HL-60 (cell line): ENCODE measurements around the gene PRLR.

ENCODE experiments used
- DNase-seq, 2 experiments: peaks; one replicate each; pipeline ENCODE4 v3.0.0-alpha.2; 2010 to 2020; ENCODE audit warnings: low read depth in 1 of 2, low spot score in 1 of 2
- H3K27ac ChIP-seq: fragments of 250-450 bp; sonication (Bioruptor Pico); replicated peaks from 2 replicates; pipeline ENCODE4 v1.5.1; 2020; ENCODE audit warnings: mild to moderate bottlenecking, moderate library complexity
- H3K27me3 ChIP-seq: fragments of 250-450 bp; sonication (Bioruptor Pico); 2 replicates; pipeline ENCODE4 v1.5.1; 2021; ENCODE audit warnings: mild to moderate bottlenecking, moderate library complexity; ENCODE audit not compliant: insufficient read depth, poor library complexity, severe bottlenecking
- H3K4me3 ChIP-seq: replicated peaks from 2 replicates; pipeline ENCODE4 v1.5.1; 2011; ENCODE audit warnings: mild to moderate bottlenecking, control low read depth, low read length; ENCODE audit not compliant: insufficient read depth
- GABPA ChIP-seq: IDR thresholded peaks from 2 replicates; pipeline ENCODE4 v1.6.1; 2012; ENCODE audit warnings: low read depth
- POLR2AphosphoS5 ChIP-seq: IDR thresholded peaks from 2 replicates; pipeline ENCODE4 v1.6.1; 2012; ENCODE audit warnings: low read depth
- SPI1 ChIP-seq: IDR thresholded peaks from 2 replicates; pipeline ENCODE4 v1.6.1; 2012; ENCODE audit warnings: low read depth, mild to moderate bottlenecking, borderline replicate concordance
- TF ChIP-seq, protein P1 (sequence below): IDR thresholded peaks from 2 replicates; pipeline ENCODE4 v1.6.1; 2012; ENCODE audit warnings: low read depth; ENCODE audit not compliant: insufficient replicate concordance
- TF ChIP-seq, protein P2 (sequence below): IDR thresholded peaks from one replicate; pipeline ENCODE4 v1.5.1; 2011; ENCODE audit warnings: low read length, control low read depth, inconsistent platforms; ENCODE audit not compliant: insufficient read depth

Gene PRLR

DNA sequence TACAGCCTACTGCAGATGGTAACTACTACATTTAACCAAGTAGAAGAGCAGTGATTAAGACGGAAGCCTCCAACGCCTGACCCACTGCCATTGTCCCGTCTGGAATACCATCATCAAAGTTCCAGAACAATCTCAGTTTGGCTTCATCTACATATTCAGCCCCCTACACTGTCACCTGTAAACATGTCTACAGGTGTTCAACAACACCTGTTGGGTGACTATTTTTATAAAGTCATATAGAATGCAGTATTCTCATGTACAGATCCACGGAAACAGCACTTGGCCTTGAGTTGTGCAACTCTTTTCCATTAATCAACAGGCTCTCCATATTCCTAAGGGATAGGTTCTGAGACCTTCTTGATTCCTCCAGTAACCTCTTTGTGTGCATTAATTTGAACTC is 129.3 kb downstream of the PRLR start:
- no peaks in the 10 kb centered on the region for H3K27me3 ChIP-seq
- no peak for DNase-seq
- no peak overlapping the region for H3K4me3 ChIP-seq
- TF ChIP-seq SPI1 = no peak
- TF ChIP-seq, protein P1, sequence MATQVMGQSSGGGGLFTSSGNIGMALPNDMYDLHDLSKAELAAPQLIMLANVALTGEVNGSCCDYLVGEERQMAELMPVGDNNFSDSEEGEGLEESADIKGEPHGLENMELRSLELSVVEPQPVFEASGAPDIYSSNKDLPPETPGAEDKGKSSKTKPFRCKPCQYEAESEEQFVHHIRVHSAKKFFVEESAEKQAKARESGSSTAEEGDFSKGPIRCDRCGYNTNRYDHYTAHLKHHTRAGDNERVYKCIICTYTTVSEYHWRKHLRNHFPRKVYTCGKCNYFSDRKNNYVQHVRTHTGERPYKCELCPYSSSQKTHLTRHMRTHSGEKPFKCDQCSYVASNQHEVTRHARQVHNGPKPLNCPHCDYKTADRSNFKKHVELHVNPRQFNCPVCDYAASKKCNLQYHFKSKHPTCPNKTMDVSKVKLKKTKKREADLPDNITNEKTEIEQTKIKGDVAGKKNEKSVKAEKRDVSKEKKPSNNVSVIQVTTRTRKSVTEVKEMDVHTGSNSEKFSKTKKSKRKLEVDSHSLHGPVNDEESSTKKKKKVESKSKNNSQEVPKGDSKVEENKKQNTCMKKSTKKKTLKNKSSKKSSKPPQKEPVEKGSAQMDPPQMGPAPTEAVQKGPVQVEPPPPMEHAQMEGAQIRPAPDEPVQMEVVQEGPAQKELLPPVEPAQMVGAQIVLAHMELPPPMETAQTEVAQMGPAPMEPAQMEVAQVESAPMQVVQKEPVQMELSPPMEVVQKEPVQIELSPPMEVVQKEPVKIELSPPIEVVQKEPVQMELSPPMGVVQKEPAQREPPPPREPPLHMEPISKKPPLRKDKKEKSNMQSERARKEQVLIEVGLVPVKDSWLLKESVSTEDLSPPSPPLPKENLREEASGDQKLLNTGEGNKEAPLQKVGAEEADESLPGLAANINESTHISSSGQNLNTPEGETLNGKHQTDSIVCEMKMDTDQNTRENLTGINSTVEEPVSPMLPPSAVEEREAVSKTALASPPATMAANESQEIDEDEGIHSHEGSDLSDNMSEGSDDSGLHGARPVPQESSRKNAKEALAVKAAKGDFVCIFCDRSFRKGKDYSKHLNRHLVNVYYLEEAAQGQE = no peak
- TF ChIP-seq, protein P2, sequence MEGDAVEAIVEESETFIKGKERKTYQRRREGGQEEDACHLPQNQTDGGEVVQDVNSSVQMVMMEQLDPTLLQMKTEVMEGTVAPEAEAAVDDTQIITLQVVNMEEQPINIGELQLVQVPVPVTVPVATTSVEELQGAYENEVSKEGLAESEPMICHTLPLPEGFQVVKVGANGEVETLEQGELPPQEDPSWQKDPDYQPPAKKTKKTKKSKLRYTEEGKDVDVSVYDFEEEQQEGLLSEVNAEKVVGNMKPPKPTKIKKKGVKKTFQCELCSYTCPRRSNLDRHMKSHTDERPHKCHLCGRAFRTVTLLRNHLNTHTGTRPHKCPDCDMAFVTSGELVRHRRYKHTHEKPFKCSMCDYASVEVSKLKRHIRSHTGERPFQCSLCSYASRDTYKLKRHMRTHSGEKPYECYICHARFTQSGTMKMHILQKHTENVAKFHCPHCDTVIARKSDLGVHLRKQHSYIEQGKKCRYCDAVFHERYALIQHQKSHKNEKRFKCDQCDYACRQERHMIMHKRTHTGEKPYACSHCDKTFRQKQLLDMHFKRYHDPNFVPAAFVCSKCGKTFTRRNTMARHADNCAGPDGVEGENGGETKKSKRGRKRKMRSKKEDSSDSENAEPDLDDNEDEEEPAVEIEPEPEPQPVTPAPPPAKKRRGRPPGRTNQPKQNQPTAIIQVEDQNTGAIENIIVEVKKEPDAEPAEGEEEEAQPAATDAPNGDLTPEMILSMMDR = no peak
- TF ChIP-seq POLR2AphosphoS5 = no peak
- no peak for TF ChIP-seq GABPA
- no peak overlapping the region for H3K27ac ChIP-seq

DNA sequence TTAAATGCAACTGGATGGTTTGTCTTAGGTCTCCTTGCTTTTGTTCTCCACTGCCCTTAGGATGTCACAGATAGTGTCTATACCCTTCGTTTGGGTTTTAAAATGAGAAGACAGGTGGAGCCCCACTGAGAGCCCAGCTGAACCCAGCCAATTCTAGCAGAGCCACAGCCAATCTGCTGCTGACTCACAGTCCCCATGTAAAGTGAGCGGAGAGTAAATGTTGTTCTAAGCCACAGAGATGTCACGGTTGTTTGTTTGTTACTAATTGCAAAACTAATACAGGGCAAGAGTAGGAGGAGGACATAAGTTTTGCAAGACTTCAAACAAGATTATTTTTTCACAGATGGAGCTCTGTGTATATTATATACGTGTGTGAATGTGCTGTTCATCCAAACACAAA is 132.1 kb downstream of the PRLR start:
- DNase-seq = no peak

DNA sequence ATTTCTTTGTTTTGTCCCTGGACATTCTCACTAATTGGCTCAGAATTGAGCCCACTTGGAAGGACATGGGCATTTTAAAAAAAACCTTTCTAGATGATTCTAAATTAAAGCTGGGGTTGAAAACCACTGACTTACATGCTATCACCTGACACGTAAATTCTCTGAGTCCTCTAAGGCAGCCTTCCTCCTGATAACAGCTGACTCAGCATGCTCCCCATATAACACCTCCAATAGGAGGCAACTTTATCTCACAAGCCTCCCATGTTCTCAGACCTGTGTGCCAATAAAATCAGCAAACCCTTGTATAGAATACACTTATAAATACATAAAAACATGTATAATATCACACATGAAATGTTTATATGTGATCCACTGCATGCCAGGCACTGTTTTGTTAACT is 133.4 kb downstream of the PRLR start:
- Histone ChIP-seq H3K27ac (no peak overlapping the region), H3K27me3 (no peaks in the 10 kb centered on the region), H3K4me3 (no peak overlapping the region)
- TF ChIP-seq, protein P1 = no peak
- no peak for DNase-seq

More for the DNA sequence above, 132.1 kb downstream of the PRLR start:
- Histone ChIP-seq H3K27ac (no peak overlapping the region), H3K4me3 (no peak overlapping the region), H3K27me3 (no peaks in the 10 kb centered on the region)
- TF ChIP-seq POLR2AphosphoS5 (no peak), GABPA (no peak), SPI1 (no peak)
- TF ChIP-seq, protein P1 = no peak
- TF ChIP-seq, protein P2 = no peak

DNA sequence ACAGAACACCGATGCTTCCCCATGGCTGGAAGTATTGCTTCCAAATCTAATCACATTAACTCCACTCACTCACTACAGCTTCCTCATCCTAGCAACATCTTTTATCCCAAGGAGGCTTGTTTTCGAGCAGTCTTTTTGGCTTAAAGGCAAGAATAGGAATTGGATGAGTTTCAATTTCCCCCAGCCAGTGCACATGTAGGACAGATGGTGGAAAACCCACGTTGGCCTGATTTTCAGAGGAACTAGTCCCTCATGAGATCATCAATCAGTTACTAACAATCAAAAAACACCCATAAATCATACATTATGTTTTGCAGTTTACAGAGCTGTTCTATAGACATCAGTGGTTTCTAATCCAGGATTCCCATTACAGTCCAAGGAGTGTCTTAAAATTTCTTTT is 134.1 kb downstream of the PRLR start:
- no peak for DNase-seq
- no peak for TF ChIP-seq GABPA
- no peak for TF ChIP-seq SPI1
- TF ChIP-seq POLR2AphosphoS5 = no peak
- TF ChIP-seq, protein P1 = no peak
- no peak overlapping the region for H3K4me3 ChIP-seq
- no peak overlapping the region for H3K27ac ChIP-seq
- H3K27me3 ChIP-seq = no peaks in the 10 kb centered on the region
